ENCODE measurements around the gene ADARB2. TPM values are rescaled to one million over a fixed set of nuclear protein-coding genes. Genes with fewer than 3 reads are reported as not detected.
A peak's percentile ranks its signal among the peaks of the same experiment; 100 is the strongest.

ADARB2 gene
- total and polyA plus RNA-seq, 8 donors = 0.41 to 0.92 (median 0.76) TPM

DNA sequence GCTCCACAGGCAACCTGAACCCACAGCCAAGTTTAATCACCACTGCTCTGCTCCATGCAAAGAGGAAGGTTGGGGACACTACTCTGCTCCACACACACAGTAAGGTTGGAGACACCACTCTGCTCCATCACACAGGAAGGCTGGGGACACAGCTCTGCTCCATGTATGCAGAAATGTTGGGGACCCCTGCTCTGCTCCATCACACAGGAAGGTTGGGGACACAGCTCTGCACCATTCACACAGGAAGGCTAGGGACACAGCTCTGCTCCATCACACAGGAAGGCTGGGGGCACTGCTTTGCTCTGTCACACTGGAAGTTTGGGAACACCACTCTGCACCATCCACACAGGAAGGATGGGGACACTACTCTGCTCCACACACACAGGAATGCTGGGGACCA is 14.8 kb upstream of the ADARB2 start:
- no peak for TF ChIP-seq CTCF (IDR thresholded peaks at IDR 0.05)
- no peaks in the 10 kb centered on the region for H3K4me1 ChIP-seq
- H3K36me3 ChIP-seq = no peaks in the 10 kb centered on the region
- ATAC-seq (no peak), DNase-seq (no peak)
- no peak overlapping the region for H3K27ac ChIP-seq
- H3K27me3 ChIP-seq = peaks cover 0 to 22% of the 10 kb centered on the region in 2 donors
- no peak overlapping the region for H3K4me3 ChIP-seq
- H3K9me3 ChIP-seq = peaks cover 0 to 31% of the 10 kb centered on the region in 2 donors
- intact Hi-C loops (cut with DNase I) = no loop called here

DNA sequence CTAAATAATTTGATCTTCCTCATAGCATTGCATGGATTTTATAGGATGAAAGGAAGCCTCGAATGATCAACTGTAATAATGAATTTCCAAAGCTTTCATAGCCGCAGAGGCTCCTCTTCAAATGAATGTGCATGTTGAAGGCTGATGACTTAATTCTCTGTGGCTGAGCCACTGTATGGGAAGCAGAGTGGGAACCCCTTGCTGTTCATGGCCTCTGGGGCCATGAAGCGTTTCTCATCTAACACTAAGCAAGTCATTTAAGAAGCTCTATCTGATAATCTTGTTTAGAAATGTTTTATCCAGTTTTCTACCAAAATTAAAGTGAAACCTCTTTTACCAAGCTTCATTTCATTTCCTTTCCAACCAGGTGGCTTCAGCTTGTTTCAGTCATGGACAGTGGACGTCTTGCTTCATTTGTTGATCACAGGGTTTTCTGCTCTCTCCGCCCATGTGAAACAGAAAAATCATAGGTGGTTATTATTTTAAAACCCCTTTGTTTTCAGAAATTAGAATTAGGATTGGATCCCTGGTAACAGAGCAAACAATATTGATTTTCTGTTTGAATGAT is 10.3 kb upstream of the ADARB2 start:
- H3K36me3 ChIP-seq = no peaks in the 10 kb centered on the region
- intact Hi-C loops (cut with DNase I) = no loop called here
- peaks cover 0 to 30% of the 10 kb centered on the region in 2 donors for H3K27me3 ChIP-seq
- DNase-seq = no peak
- H3K4me3 ChIP-seq = no peak overlapping the region
- no peak for TF ChIP-seq CTCF (IDR thresholded peaks at IDR 0.05)
- no peak for ATAC-seq
- H3K27ac ChIP-seq = no peak overlapping the region
- H3K9me3 ChIP-seq = peaks cover 0 to 31% of the 10 kb centered on the region in 2 donors
- no peaks in the 10 kb centered on the region for H3K4me1 ChIP-seq

GRCh38 chr10:1746796-1747195 is 9.5 kb upstream of the ADARB2 start:
- ATAC-seq (no peak), DNase-seq (no peak)
- intact Hi-C loops (cut with DNase I) = no loop called here
- Histone ChIP-seq H3K27me3 (peaks cover 0 to 26% of the 10 kb centered on the region in 2 donors), H3K4me1 (no peaks in the 10 kb centered on the region), H3K27ac (no peak overlapping the region), H3K9me3 (peaks cover 0 to 31% of the 10 kb centered on the region in 2 donors), H3K4me3 (no peak overlapping the region), H3K36me3 (no peaks in the 10 kb centered on the region)
- no peak for TF ChIP-seq CTCF (IDR thresholded peaks at IDR 0.05)

GRCh38 chr10:1745780-1746456 is 8.6 kb upstream of the ADARB2 start:
- no peak overlapping the region for H3K27ac ChIP-seq
- intact Hi-C loops (cut with DNase I) = no loop called here
- peaks cover 0 to 27% of the 10 kb centered on the region in 2 donors for H3K9me3 ChIP-seq
- no peak overlapping the region for H3K4me3 ChIP-seq
- H3K36me3 ChIP-seq = no peaks in the 10 kb centered on the region
- DNase-seq (no peak), ATAC-seq (no peak)
- no peak for TF ChIP-seq CTCF (IDR thresholded peaks at IDR 0.05)
- H3K27me3 ChIP-seq = peaks cover 0 to 35% of the 10 kb centered on the region in 2 donors
- H3K4me1 ChIP-seq = no peaks in the 10 kb centered on the region

DNA sequence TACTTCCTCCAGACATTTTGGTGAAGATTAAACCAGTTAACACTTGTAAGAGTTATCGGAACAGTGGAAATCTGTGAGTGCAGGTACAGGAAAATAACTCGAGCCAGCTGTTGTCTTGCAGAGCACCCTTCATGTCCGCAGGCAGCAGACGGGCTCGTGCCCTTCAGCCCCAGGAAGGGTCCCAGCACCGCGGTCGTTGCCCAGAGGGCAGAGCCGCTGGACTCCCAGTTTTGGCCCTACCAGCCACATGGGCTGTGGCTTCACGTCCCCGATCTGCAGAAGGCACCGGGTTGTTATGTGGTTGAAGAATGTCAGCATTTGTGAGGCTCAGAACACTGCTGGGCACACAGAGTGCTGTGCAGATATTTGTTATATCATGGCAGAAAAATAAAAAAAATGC is 7.2 kb upstream of the ADARB2 start:
- peak in 1 of 4 donors; percentile 63 for DNase-seq
- intact Hi-C loops (cut with DNase I) = no loop called here
- no peaks in the 10 kb centered on the region for H3K4me1 ChIP-seq
- H3K36me3 ChIP-seq = no peaks in the 10 kb centered on the region
- no peak for ATAC-seq
- H3K27ac ChIP-seq = no peak overlapping the region
- peaks cover 0 to 16% of the 10 kb centered on the region in 2 donors for H3K9me3 ChIP-seq
- peaks cover 8 to 49% of the 10 kb centered on the region in 2 donors for H3K27me3 ChIP-seq
- H3K4me3 ChIP-seq = no peak overlapping the region
- TF ChIP-seq CTCF (IDR thresholded peaks at IDR 0.05) = no peak
